Endothelial cell of umbilical vein (primary cell): ENCODE measurements around the gene WHRN. TPM values are rescaled to one million over a fixed set of nuclear protein-coding genes. Genes with fewer than 3 reads are reported as not detected.

Experiments used
- BruUV-seq: library from RNA; stranded (reverse); fragments of 400-500 nt; replicated peaks from 2 replicates; lab custom pipeline; 2021; lab: Mats Ljungman, UMichigan
- CTCF ChIA-PET: fragments of 300-600, 350-600 bp; sonication (Branson Sonifier 250); formaldehyde crosslinking; loops from one replicate; lab custom pipeline; 2021; ENCODE audit warnings: antibody characterized with exemption, inconsistent platforms; lab: Charles Lee
- POLR2A ChIA-PET: fragments of 300-600, 350-600 bp; sonication (Branson Sonifier 250); formaldehyde crosslinking; loops from one replicate; lab custom pipeline; 2021; ENCODE audit warnings: antibody characterized with exemption, inconsistent platforms; lab: Charles Lee
- DNase-seq: peaks from one replicate; pipeline ENCODE4 v3.0.0-alpha.2; 2011; ENCODE audit warnings: low read depth, low spot score
- FAIRE-seq: peaks from 2 replicates; lab custom pipeline; 2011; peaks lifted over from hg19 to GRCh38; lab: Jason Lieb, UNC
- H2AFZ ChIP-seq: 2 replicates; pipeline ENCODE4 v1.6.0; 2012; ENCODE audit warnings: low read depth, low read length, control low read depth, inconsistent platforms
- H3K27ac ChIP-seq: 2 replicates; pipeline ENCODE4 v1.5.1; 2011; ENCODE audit warnings: low read depth, mild to moderate bottlenecking, control low read depth, low read length, moderate library complexity; ENCODE audit not compliant: insufficient read depth
- H3K27me3 ChIP-seq, 2 experiments: 2 replicates each; pipeline versions ENCODE4 v1.6.0 to v1.6.1; 2011; ENCODE audit warnings: low read length in 2 of 2, mixed read lengths in 1 of 2; ENCODE audit not compliant: control insufficient read depth in 2 of 2, insufficient read depth in 2 of 2
- H3K36me3 ChIP-seq, 2 experiments: 2 replicates in 1 of 2; 3 replicates in 1 of 2; pipeline ENCODE4 v1.5.1; 2011; ENCODE audit warnings: low read length in 2 of 2, mild to moderate bottlenecking in 1 of 2, moderate library complexity in 1 of 2; ENCODE audit not compliant: control insufficient read depth in 2 of 2, insufficient read depth in 2 of 2; ENCODE audit errors: extremely low read depth in 1 of 2
- H3K4me1 ChIP-seq: 3 replicates; pipeline ENCODE4 v1.5.1; 2011; ENCODE audit warnings: mild to moderate bottlenecking, low read length; ENCODE audit not compliant: control insufficient read depth, insufficient read depth; ENCODE audit errors: extremely low read depth
- H3K4me2 ChIP-seq: 2 replicates; pipeline ENCODE4 v1.6.1; 2011; ENCODE audit warnings: low read length, control low read depth, mixed read lengths; ENCODE audit not compliant: insufficient read depth
- H3K4me3 ChIP-seq, 3 experiments: fragments of 200-600 bp in 1 of 3; sonication (generic), shearing (Covaris generic) in 1 of 3; replicated peaks in 1 of 3; 2 replicates each; pipeline ENCODE4 v1.5.1; 2011 to 2016; ENCODE audit warnings: control low read depth in 3 of 3, low read length in 3 of 3, mild to moderate bottlenecking in 2 of 3, inconsistent platforms in 1 of 3, low read depth in 1 of 3, moderate library complexity in 1 of 3; ENCODE audit not compliant: insufficient read depth in 1 of 3
- H3K79me2 ChIP-seq: 2 replicates; pipeline ENCODE4 v1.6.0; 2012; ENCODE audit warnings: low read length, inconsistent platforms; ENCODE audit not compliant: control insufficient read depth, insufficient read depth
- H3K9ac ChIP-seq: replicated peaks from 2 replicates; pipeline ENCODE3; 2011; ENCODE audit warnings: low read length, control low read depth; ENCODE audit not compliant: insufficient read depth; ENCODE audit errors: extremely low read depth
- H3K9me1 ChIP-seq: replicated peaks from 3 replicates; pipeline ENCODE4 v1.6.0; 2011; ENCODE audit warnings: mild to moderate bottlenecking, low read length; ENCODE audit not compliant: control insufficient read depth, insufficient read depth; ENCODE audit errors: extremely low read depth
- H3K9me3 ChIP-seq: replicated peaks from 2 replicates; pipeline ENCODE4 v1.5.1; 2012; ENCODE audit warnings: low read length, inconsistent platforms; ENCODE audit not compliant: control insufficient read depth, insufficient read depth
- H4K20me1 ChIP-seq: replicated peaks from 2 replicates; pipeline ENCODE3; 2011; ENCODE audit warnings: mild to moderate bottlenecking, low read length; ENCODE audit not compliant: control insufficient read depth, insufficient read depth; ENCODE audit errors: extremely low read depth
- EZH2 ChIP-seq: IDR thresholded peaks from 2 replicates; pipeline ENCODE4 v1.6.1; 2012; ENCODE audit warnings: borderline replicate concordance, low read depth, mild to moderate bottlenecking, moderate library complexity, low read length, inconsistent platforms; ENCODE audit not compliant: severe bottlenecking
- FOS ChIP-seq: IDR thresholded peaks from 2 replicates; pipeline ENCODE4 v1.6.1; 2011; ENCODE audit warnings: mild to moderate bottlenecking, low read length, moderate library complexity, borderline replicate concordance; ENCODE audit not compliant: insufficient read depth
- GATA2 ChIP-seq: IDR thresholded peaks from 2 replicates; pipeline ENCODE4 v1.7.0; 2011; ENCODE audit warnings: low read depth, mild to moderate bottlenecking, moderate library complexity, mixed read lengths, low read length; ENCODE audit not compliant: insufficient read length, insufficient read depth
- JUN ChIP-seq: IDR thresholded peaks from 2 replicates; pipeline ENCODE4 v1.6.1; 2011; ENCODE audit warnings: borderline replicate concordance, low read depth; ENCODE audit not compliant: insufficient read length, insufficient read depth
- MYC ChIP-seq: IDR thresholded peaks from one replicate; pipeline ENCODE4 v1.6.1; 2011; ENCODE audit warnings: mild to moderate bottlenecking, low read depth, low read length
- POLR2A ChIP-seq: IDR thresholded peaks from 2 replicates; pipeline ENCODE4 v1.6.1; 2012; ENCODE audit warnings: low read depth, mild to moderate bottlenecking, control low read depth, low read length
- POLR2AphosphoS5 ChIP-seq: IDR thresholded peaks from 2 replicates; pipeline ENCODE4 v1.6.1; 2012; ENCODE audit warnings: low read depth, mild to moderate bottlenecking, control low read depth, low read length, moderate library complexity; ENCODE audit not compliant: insufficient read depth
- dilution Hi-C: fragments of 300-500 bp; cut with MboI; formaldehyde crosslinking; loops from one replicate; pipeline ENCODE4 v1.15.0; 2019; ENCODE audit warnings: low sequenced_read_pairs; ENCODE audit not compliant: extremely low pct_ligation_motif_present
- intact Hi-C: fragments of 100-400 bp; cut with micrococcal nuclease; formaldehyde crosslinking; loops from one replicate; pipeline ENCODE4 v1.10.0; 2022
- polyA plus RNA-seq, 4 experiments: library from polyadenylated mRNA; depleted of rRNA in 3 of 4; stranded (reverse) in 3 of 4; unstranded in 1 of 4; fragments of >200 nt; gene quantifications; 2 replicates each; pipeline versions ENCODE4 v1.2.1 to v1.2.3, GENCODE V29; 2011 to 2012; ENCODE audit warnings: missing spikeins in 1 of 4
- total RNA-seq: library from RNA; stranded (reverse); gene quantifications from 2 replicates; pipeline ENCODE4 v1.2.3, GENCODE V29; 2021
- TF ChIP-seq, protein P1 (sequence below): IDR thresholded peaks from 2 replicates; pipeline ENCODE4 v1.6.1; 2011; ENCODE audit not compliant: insufficient read depth, insufficient read length
- TF ChIP-seq, protein P2 (sequence below), 2 donors: IDR thresholded peaks; 1 replicate in 1 of 2; 2 replicates in 1 of 2; pipeline ENCODE4 v1.5.1; 2011; ENCODE audit warnings: low read length in 2 of 2, mild to moderate bottlenecking in 2 of 2, moderate library complexity in 2 of 2, control low read depth in 1 of 2, inconsistent platforms in 1 of 2, low read depth in 1 of 2; ENCODE audit not compliant: insufficient read depth in 1 of 2; ENCODE audit errors: extremely low read depth in 1 of 2

The WHRN gene
- total and polyA plus RNA-seq, 2 donors (not counting 3 experiments of a cell fraction or from before 2014, with no cell fraction given) = 0.35 to 0.69 TPM

DNA sequence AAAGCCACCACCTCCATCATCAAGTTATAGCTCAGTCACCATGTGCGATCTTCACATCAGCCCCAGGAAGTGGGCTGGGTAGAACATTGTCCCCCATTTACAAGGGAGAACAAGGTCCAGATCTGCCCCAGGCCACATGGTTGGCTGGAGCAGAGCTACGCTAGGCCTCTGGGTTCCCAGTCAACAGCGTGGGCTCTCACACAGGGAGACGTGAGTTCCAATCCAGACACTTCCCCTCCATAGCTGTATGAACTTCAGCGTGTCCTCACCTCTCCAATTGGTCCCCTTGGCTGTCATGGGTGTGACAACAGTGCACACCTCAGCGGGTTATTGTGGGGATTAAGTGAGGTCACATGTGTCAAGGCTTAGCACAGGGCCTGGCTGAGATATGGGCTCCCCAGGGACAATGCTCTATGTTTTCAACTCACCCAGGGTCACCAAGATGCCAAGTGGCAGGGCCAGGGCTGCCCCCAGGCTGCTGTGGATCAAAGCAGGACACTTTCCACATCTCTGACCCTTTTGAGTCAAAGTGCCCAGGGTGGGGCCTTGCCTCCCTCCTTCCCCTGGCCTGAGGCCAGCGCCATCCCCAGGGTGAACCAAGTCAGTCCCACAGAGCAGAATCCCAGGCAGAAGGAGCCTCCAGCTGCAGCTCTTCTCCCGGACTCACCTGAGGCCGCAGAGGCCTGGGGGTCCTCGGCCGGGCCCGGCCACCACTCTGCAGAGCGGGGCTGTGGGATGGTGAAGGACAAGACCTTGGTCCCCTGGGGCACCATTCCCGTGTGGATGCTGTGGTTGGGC, 137.3 kb downstream of the WHRN start:
- POLR2A ChIA-PET = no interaction called here
- no peak for TF ChIP-seq EZH2
- no peak for TF ChIP-seq JUN
- TF ChIP-seq, protein P1, sequence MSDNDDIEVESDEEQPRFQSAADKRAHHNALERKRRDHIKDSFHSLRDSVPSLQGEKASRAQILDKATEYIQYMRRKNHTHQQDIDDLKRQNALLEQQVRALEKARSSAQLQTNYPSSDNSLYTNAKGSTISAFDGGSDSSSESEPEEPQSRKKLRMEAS = no peak
- no peak for TF ChIP-seq POLR2AphosphoS5
- TF ChIP-seq, protein P2, sequence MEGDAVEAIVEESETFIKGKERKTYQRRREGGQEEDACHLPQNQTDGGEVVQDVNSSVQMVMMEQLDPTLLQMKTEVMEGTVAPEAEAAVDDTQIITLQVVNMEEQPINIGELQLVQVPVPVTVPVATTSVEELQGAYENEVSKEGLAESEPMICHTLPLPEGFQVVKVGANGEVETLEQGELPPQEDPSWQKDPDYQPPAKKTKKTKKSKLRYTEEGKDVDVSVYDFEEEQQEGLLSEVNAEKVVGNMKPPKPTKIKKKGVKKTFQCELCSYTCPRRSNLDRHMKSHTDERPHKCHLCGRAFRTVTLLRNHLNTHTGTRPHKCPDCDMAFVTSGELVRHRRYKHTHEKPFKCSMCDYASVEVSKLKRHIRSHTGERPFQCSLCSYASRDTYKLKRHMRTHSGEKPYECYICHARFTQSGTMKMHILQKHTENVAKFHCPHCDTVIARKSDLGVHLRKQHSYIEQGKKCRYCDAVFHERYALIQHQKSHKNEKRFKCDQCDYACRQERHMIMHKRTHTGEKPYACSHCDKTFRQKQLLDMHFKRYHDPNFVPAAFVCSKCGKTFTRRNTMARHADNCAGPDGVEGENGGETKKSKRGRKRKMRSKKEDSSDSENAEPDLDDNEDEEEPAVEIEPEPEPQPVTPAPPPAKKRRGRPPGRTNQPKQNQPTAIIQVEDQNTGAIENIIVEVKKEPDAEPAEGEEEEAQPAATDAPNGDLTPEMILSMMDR (IDR thresholded peaks at IDR 0.05; ENCODE audit: extremely low read depth in 1 of 2, insufficient read depth in 1 of 2, low read depth in 1 of 2, low read length in 2 of 2) = no peak
- TF ChIP-seq GATA2 = no peak
- TF ChIP-seq MYC = no peak
- no peak for TF ChIP-seq FOS
- TF ChIP-seq POLR2A = no peak
- BruUV-seq = no TSS peak
- Histone ChIP-seq H3K9me1 (no peaks in the 10 kb centered on the region), H3K4me1 (peaks cover 15% of the 10 kb centered on the region), H3K27me3 (no peaks in the 10 kb centered on the region), H2AFZ (no peak overlapping the region), H3K27ac (no peak overlapping the region), H3K9ac (no peak overlapping the region), H3K4me2 (no peak overlapping the region), H3K79me2 (no peaks in the 10 kb centered on the region), H3K4me3 (no peak overlapping the region), H3K9me3 (no peaks in the 10 kb centered on the region), H4K20me1 (no peaks in the 10 kb centered on the region), H3K36me3 (peaks cover 4 to 24% of the 10 kb centered on the region in 2 experiments)
- FAIRE-seq = no peak
- CTCF ChIA-PET = interaction anchor here (0.6 kb wide), 1 partner anchor 994 kb away, joined by 3 read pairs; no protein-coding TSS in a partner anchor
- dilution Hi-C loops (no loop called here), intact Hi-C loops (no loop called here)
- no peak for DNase-seq
